ENCODE data around the gene VTCN1. TPM values are rescaled to one million over a fixed set of nuclear protein-coding genes. Genes with fewer than 3 reads are reported as not detected.

The VTCN1 gene
- total and polyA plus RNA-seq, 2 of the 8 experiments (the other 6 are each of a cell fraction or from before 2014, with no cell fraction given), result 0.32 TPM; not detected in 1

- TF ChIP-seq CTCF (IDR thresholded peaks at IDR 0.05; ENCODE audit: control extremely low read depth in 1 of 3, insufficient read depth in 1 of 3, low read depth in 1 of 3, low read length in 3 of 3) (peak in 1 of 3 experiments; percentile 31; a peak in 2 of 4 replicates), RAD21 (IDR thresholded peaks at IDR 0.05 in 1 of 2, conservative IDR thresholded peaks at IDR 0.05 in 1 of 2; ENCODE audit: low read depth in 2 of 2, low read length in 2 of 2) (peak; percentile 28 to 30), CHD2 (IDR thresholded peaks at IDR 0.05; ENCODE audit: low read length) (no peak)
- H3K9ac ChIP-seq (replicated peaks in 1 of 4; ENCODE audit: extremely low read depth in 1 of 4, low read depth in 3 of 4, low read length in 3 of 4), result no peak overlapping the region
- no peak for FAIRE-seq
Measured at GRCh38 chr1:117128323-117129079, 82.2 kb downstream of the VTCN1 start.

More at GRCh38 chr1:117128323-117129079, 82.2 kb downstream of the VTCN1 start:
- no peak overlapping the region for H2BK20ac ChIP-seq (ENCODE audit: low read length)
- H3K27me3 ChIP-seq (replicated peaks in 1 of 4; ENCODE audit: control insufficient read depth in 3 of 4, extremely low read depth in 1 of 4, insufficient read depth in 3 of 4, low read length in 3 of 4), result no peaks in the 10 kb centered on the region; a peak in 1 of 7 replicates
- no peak overlapping the region for H4K8ac ChIP-seq (ENCODE audit: extremely low read depth, insufficient read depth, low read length)
- H2BK15ac ChIP-seq (ENCODE audit: low read length), result no peak overlapping the region
- no peak overlapping the region for H2BK5ac ChIP-seq (ENCODE audit: low read depth, low read length)
- H3K23me2 ChIP-seq (ENCODE audit: low read depth, low read length), result no peaks in the 10 kb centered on the region
- H3K4me3 ChIP-seq (ENCODE audit: extremely low read depth in 1 of 4, insufficient read depth in 2 of 4, low read depth in 3 of 4, low read length in 4 of 4), result no peak overlapping the region
- no peaks in the 10 kb centered on the region for H3K79me1 ChIP-seq (ENCODE audit: low read depth, low read length)
- H2AFZ ChIP-seq (ENCODE audit: low read length), result no peak overlapping the region
- no peak overlapping the region for H3K4me2 ChIP-seq (ENCODE audit: insufficient read depth in 1 of 2, low read depth in 2 of 2, low read length in 2 of 2)
- no peak overlapping the region for H2BK12ac ChIP-seq (ENCODE audit: low read depth, low read length)
- no peaks in the 10 kb centered on the region for H3K79me2 ChIP-seq (ENCODE audit: control insufficient read depth in 1 of 2, insufficient read depth in 2 of 2, low read length in 2 of 2)
- no peaks in the 10 kb centered on the region for H3K9me3 ChIP-seq (ENCODE audit: insufficient read depth in 2 of 2, low read depth in 1 of 2, low read length in 1 of 2)
- no peak overlapping the region for H3K27ac ChIP-seq (ENCODE audit: low read depth, low read length)
- H2AK5ac ChIP-seq (ENCODE audit: low read depth, low read length), result no peak overlapping the region
- no peak overlapping the region for H4K91ac ChIP-seq (replicated peaks; ENCODE audit: insufficient read length, low read length)
- no peak overlapping the region for H3K4ac ChIP-seq (replicated peaks; ENCODE audit: insufficient read length, low read depth, low read length)
- no peak for DNase-seq (ENCODE audit: low read depth in 1 of 2, low spot score in 2 of 2)
- peaks cover 0 to 4% (median 1%) of the 10 kb centered on the region in 4 experiments; a peak in 2 of 7 replicates for H3K4me1 ChIP-seq (replicated peaks in 1 of 4; ENCODE audit: control insufficient read depth in 3 of 4, insufficient read depth in 4 of 4, low read length in 3 of 4)
- no peak overlapping the region for H3K14ac ChIP-seq (ENCODE audit: insufficient read length)
- no peak overlapping the region for H3K23ac ChIP-seq (ENCODE audit: insufficient read length)
- no peak overlapping the region for H4K5ac ChIP-seq (ENCODE audit: insufficient read length, low read depth, low read length)
- no peaks in the 10 kb centered on the region for H4K20me1 ChIP-seq (replicated peaks in 1 of 2; ENCODE audit: control insufficient read depth in 1 of 2, insufficient read depth in 2 of 2, low read length in 2 of 2)
- no peak overlapping the region; the same call in 1 of the 2 replicates for H3K18ac ChIP-seq (ENCODE audit: extremely low read depth, low read length)
- WGBS, 2 experiments (ENCODE audit: extremely low coverage in 1 of 2, insufficient coverage in 1 of 2, insufficient read length in 1 of 2, insufficient replicate concordance in 2 of 2, low coverage in 1 of 2, low lambda C conversion rate in 2 of 2, missing lambda C conversion rate in 1 of 2), result 44% methylated on average over 5 of the region's 5 CpGs; no CpG with 5 or more reads in 1 of the 2 experiments
- H3K36me3 ChIP-seq (ENCODE audit: control insufficient read depth in 2 of 4, insufficient read depth in 4 of 4, low read length in 3 of 4), result no peaks in the 10 kb centered on the region
- CTCF ChIA-PET (ENCODE audit: partially characterized antibody), result interaction anchor here (0.7 to 13.2 kb wide), 43 partner anchors 9 to 390 kb away, joined by 3 to 114 read pairs (median 4); partner anchors contain the start of gene TTF2
- POLR2A ChIA-PET (ENCODE audit: partially characterized antibody), result interaction anchor here (0.8 to 1.4 kb wide), 3 partner anchors 69 to 239 kb away, joined by 3 to 5 read pairs (median 3); partner anchors contain the start of gene TTF2
- no peak overlapping the region for H2BK120ac ChIP-seq (replicated peaks; ENCODE audit: low read depth, low read length)
- H3K56ac ChIP-seq (replicated peaks; ENCODE audit: insufficient read length, low read depth, low read length), result no peak overlapping the region

Data from H1 (cell line).